DND-41 (cell line): ENCODE data around the gene RHOA.
"Not testable (repeated sequence)": the region's sequence is repeated elsewhere in the genome, so short reads cannot be mapped to it uniquely, and the experiment has no call there.

ENCODE experiments used
- ATAC-seq: fragments of 200-7000 bp; cut with Tn5 transposase; 3 replicates; pipeline ENCODE4 v1.9.1; 2021; ENCODE audit warnings: low read depth; ENCODE audit not compliant: insufficient read depth
- DNase-seq: peaks from one replicate; pipeline ENCODE4 v3.0.0-alpha.2; 2020
- H2AFZ ChIP-seq: 2 replicates; pipeline ENCODE4 v1.6.0; 2012; ENCODE audit warnings: low read depth, low read length
- H3K27ac ChIP-seq: 2 replicates; pipeline ENCODE4 v1.5.1; 2012; ENCODE audit warnings: low read length, inconsistent platforms
- H3K27me3 ChIP-seq: fragments of 200-600 bp; sonication (generic); 2 replicates; pipeline ENCODE4 v1.6.0; 2012; ENCODE audit warnings: low read length, mild to moderate bottlenecking, inconsistent platforms; ENCODE audit not compliant: insufficient read depth, poor library complexity
- H3K36me3 ChIP-seq: 2 replicates; pipeline ENCODE4 v1.5.1; 2012; ENCODE audit warnings: low read length, inconsistent platforms; ENCODE audit not compliant: insufficient read depth
- H3K4me1 ChIP-seq: 2 replicates; pipeline ENCODE4 v1.5.1; 2012; ENCODE audit warnings: mild to moderate bottlenecking, low read length; ENCODE audit not compliant: insufficient read depth
- H3K4me2 ChIP-seq: 2 replicates; pipeline ENCODE4 v1.6.0; 2012; ENCODE audit warnings: mild to moderate bottlenecking, moderate library complexity, low read length, inconsistent platforms; ENCODE audit not compliant: insufficient read depth
- H3K4me3 ChIP-seq, 2 experiments: fragments of 200-600 bp in 1 of 2; shearing (Covaris generic) in 1 of 2; 2 replicates each; pipeline ENCODE4 v1.5.1; 2012 to 2016; ENCODE audit warnings: inconsistent platforms in 2 of 2, low read length in 2 of 2, mild to moderate bottlenecking in 2 of 2, low read depth in 1 of 2, moderate library complexity in 1 of 2
- H3K79me2 ChIP-seq: 2 replicates; pipeline ENCODE4 v1.6.0; 2012; ENCODE audit warnings: low read length, inconsistent platforms; ENCODE audit not compliant: insufficient read depth
- H3K9ac ChIP-seq: 2 replicates; pipeline ENCODE4 v1.6.0; 2012; ENCODE audit warnings: low read depth, mild to moderate bottlenecking, inconsistent platforms, low read length, moderate library complexity
- H3K9me3 ChIP-seq: 2 replicates; pipeline ENCODE4 v1.5.1; 2012; ENCODE audit warnings: low read length, moderate library complexity, mild to moderate bottlenecking, inconsistent platforms; ENCODE audit not compliant: insufficient read depth, severe bottlenecking
- H4K20me1 ChIP-seq: 2 replicates; pipeline ENCODE4 v1.6.0; 2012; ENCODE audit warnings: low read length; ENCODE audit not compliant: insufficient read depth
- EZH2 ChIP-seq: IDR thresholded peaks from 3 replicates; pipeline ENCODE4 v1.6.1; 2012; ENCODE audit warnings: borderline replicate concordance, low read depth, mild to moderate bottlenecking, moderate library complexity, low read length, inconsistent platforms; ENCODE audit not compliant: severe bottlenecking
- TF ChIP-seq, protein P1 (sequence below): IDR thresholded peaks from 2 replicates; pipeline ENCODE4 v1.5.1; 2012; ENCODE audit warnings: borderline replicate concordance, low read length, moderate library complexity, mild to moderate bottlenecking; ENCODE audit not compliant: poor library complexity, severe bottlenecking; ENCODE audit errors: extremely low read depth

The RHOA gene

GRCh38 chr3:49358217-49358883 is 53.4 kb downstream of the RHOA start, which contains the start of gene GPX1:
Gene GPX1 (minus strand): TSS chr3:49358353. CDS start chr3:49358278, 75 bp downstream.
- H3K79me2 ChIP-seq: peaks cover 36% of the 10 kb centered on the region
- peak within 1 kb of the TSS; percentile 63 for H2AFZ ChIP-seq
- H3K27me3 ChIP-seq: no peaks in the 10 kb centered on the region
- no peaks in the 10 kb centered on the region for H3K9me3 ChIP-seq
- peaks cover 59% of the 10 kb centered on the region for H3K4me1 ChIP-seq
- H3K4me3 ChIP-seq: peak within 1 kb of the TSS; percentile 60 to 79; a peak in 3 of 4 replicates
- peak within 1 kb of the TSS; percentile 70 for H3K9ac ChIP-seq
- peak within 1 kb of the TSS; percentile 99 for H3K4me2 ChIP-seq
- H3K36me3 ChIP-seq: peaks cover 59% of the 10 kb centered on the region
- peaks cover 5% of the 10 kb centered on the region for H4K20me1 ChIP-seq
- ATAC-seq: peak; percentile 87
- DNase-seq: peak; percentile 95
- H3K27ac ChIP-seq: peak within 1 kb of the TSS; percentile 84
- no peak for TF ChIP-seq EZH2

DNA sequence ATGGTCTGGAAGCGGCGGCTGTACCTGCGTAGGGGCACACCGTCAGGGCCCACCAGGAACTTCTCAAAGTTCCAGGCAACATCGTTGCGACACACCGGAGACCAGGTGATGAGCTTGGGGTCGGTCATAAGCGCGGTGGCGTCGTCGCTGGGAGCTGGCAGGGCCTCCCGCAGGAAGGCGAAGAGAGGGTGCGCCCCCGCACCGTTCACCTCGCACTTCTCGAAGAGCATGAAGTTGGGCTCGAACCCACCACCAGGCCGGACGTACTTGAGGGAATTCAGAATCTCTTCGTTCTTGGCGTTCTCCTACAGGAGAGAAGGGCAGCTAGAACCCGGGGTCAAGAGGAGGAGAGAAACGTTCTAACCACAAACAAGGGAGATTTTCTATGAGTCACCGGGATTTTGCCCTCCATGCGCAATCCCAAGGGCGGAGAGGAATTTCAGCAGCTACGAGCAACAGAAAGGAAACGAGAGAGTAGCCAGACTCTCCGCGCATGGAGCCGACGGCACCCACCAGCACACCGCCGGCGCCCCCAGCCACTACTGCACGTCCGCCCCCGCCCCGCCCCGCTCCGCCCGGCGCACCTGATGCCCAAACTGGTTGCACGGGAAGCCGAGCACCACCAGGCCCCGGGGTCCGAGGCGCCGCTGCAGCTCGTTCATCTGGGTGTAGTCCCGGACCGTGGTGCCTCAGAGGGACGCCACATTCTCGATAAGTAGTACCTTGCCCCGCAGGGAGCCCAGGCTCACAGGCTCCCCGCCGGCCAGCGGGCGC is 54.1 kb downstream of the RHOA start:
- not testable (repeated sequence) for H3K27me3 ChIP-seq, H3K9me3 ChIP-seq, H4K20me1 ChIP-seq
- ATAC-seq (peak; percentile 42), DNase-seq (peak; percentile 58)
- Histone ChIP-seq H3K4me3 (peak overlapping the region; percentile 60 to 79; a peak in 3 of 4 replicates), H3K9ac (peak overlapping the region; percentile 70), H3K27ac (peak overlapping the region; percentile 84), H3K36me3 (peaks cover 52% of the 10 kb centered on the region), H2AFZ (peak overlapping the region; percentile 63), H3K4me1 (peaks cover 57% of the 10 kb centered on the region), H3K79me2 (peaks cover 30% of the 10 kb centered on the region), H3K4me2 (peak overlapping the region; percentile 99)

DNA sequence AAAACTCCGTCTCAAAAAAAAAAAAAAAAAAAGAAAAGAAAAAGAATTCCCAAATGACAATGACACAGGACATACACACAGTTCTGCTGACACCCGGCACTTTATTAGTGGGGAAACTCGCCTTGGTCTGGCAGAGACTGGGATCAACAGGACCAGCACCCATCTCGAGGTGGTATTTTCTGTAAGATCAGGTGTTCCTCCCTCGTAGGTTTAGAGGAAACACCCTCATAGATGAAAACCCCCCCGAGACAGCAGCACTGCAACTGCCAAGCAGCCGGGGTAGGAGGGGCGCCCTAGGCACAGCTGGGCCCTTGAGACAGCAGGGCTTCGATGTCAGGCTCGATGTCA is 54.7 kb downstream of the RHOA start:
- Histone ChIP-seq H3K4me2 (peak overlapping the region; percentile 99), H3K36me3 (peaks cover 46% of the 10 kb centered on the region), H3K9ac (peak overlapping the region; percentile 70), H3K4me1 (peaks cover 51% of the 10 kb centered on the region), H3K27ac (peak overlapping the region; percentile 84), H3K79me2 (peaks cover 25% of the 10 kb centered on the region), H3K4me3 (peak overlapping the region; percentile 60 to 79; a peak in 3 of 4 replicates)
- DNase-seq, H3K27me3 ChIP-seq, H3K9me3 ChIP-seq, H4K20me1 ChIP-seq, ATAC-seq, H2AFZ ChIP-seq: not testable (repeated sequence)

GRCh38 chr3:49352890-49353421 is 58.8 kb downstream of the RHOA start:
- no peak overlapping the region for H2AFZ ChIP-seq
- no peaks in the 10 kb centered on the region for H3K27me3 ChIP-seq
- H3K79me2 ChIP-seq: peaks cover 14% of the 10 kb centered on the region
- DNase-seq (no peak), ATAC-seq (no peak)
- H3K4me2 ChIP-seq: no peak overlapping the region
- H3K9ac ChIP-seq: no peak overlapping the region
- H4K20me1 ChIP-seq: 0 out of 2 replicates have a peak, but pooled peaks cover 4% of the 10 kb centered on the region
- H3K4me3 ChIP-seq: no peak overlapping the region
- peaks cover 14% of the 10 kb centered on the region for H3K4me1 ChIP-seq
- no peaks in the 10 kb centered on the region for H3K9me3 ChIP-seq
- peaks cover 15% of the 10 kb centered on the region for H3K36me3 ChIP-seq
- no peak overlapping the region for H3K27ac ChIP-seq
- TF ChIP-seq, protein P1, sequence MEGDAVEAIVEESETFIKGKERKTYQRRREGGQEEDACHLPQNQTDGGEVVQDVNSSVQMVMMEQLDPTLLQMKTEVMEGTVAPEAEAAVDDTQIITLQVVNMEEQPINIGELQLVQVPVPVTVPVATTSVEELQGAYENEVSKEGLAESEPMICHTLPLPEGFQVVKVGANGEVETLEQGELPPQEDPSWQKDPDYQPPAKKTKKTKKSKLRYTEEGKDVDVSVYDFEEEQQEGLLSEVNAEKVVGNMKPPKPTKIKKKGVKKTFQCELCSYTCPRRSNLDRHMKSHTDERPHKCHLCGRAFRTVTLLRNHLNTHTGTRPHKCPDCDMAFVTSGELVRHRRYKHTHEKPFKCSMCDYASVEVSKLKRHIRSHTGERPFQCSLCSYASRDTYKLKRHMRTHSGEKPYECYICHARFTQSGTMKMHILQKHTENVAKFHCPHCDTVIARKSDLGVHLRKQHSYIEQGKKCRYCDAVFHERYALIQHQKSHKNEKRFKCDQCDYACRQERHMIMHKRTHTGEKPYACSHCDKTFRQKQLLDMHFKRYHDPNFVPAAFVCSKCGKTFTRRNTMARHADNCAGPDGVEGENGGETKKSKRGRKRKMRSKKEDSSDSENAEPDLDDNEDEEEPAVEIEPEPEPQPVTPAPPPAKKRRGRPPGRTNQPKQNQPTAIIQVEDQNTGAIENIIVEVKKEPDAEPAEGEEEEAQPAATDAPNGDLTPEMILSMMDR: no peak
- no peak for TF ChIP-seq EZH2
